MM.1S (cell line): ENCODE data around the gene NRIP3.
A peak's percentile ranks its signal among the peaks of the same experiment; 100 is the strongest.

Source experiments
- DNase-seq: peaks from one replicate; pipeline ENCODE4 v3.0.0-alpha.2; 2015
- H2AFZ ChIP-seq: fragments of 300-600 bp; sonication (generic); 2 replicates; pipeline ENCODE4 v1.6.0; 2016; ENCODE audit warnings: antibody characterized with exemption, low read length
- H3F3A ChIP-seq: fragments of 300-600 bp; sonication (generic); 2 replicates; pipeline ENCODE4 v1.6.1; 2016; ENCODE audit warnings: mild to moderate bottlenecking, antibody characterized with exemption, low read length, moderate library complexity, mixed read lengths; ENCODE audit not compliant: insufficient read depth
- H3K27ac ChIP-seq: fragments of 300-600 bp; sonication (generic); 2 replicates; pipeline ENCODE4 v1.5.1; 2016; ENCODE audit warnings: mild to moderate bottlenecking, low read length
- H3K27me3 ChIP-seq: fragments of 300-600 bp; sonication (generic); replicated peaks from 2 replicates; pipeline ENCODE4 v1.6.0; 2016; ENCODE audit warnings: low read length; ENCODE audit not compliant: insufficient read depth
- H3K36me3 ChIP-seq: fragments of 300-600 bp; sonication (generic); replicated peaks from 2 replicates; pipeline ENCODE4 v1.6.1; 2016; ENCODE audit warnings: mild to moderate bottlenecking, low read length, mixed read lengths; ENCODE audit not compliant: insufficient read depth
- H3K4me1 ChIP-seq: fragments of 300-600 bp; sonication (generic); 2 replicates; pipeline ENCODE4 v1.6.1; 2016; ENCODE audit warnings: low read length, mixed read lengths
- H3K4me2 ChIP-seq: fragments of 300-600 bp; sonication (generic); 2 replicates; pipeline ENCODE4 v1.6.0; 2016; ENCODE audit warnings: low read depth, low read length
- H3K4me3 ChIP-seq: fragments of 300-600 bp; sonication (generic); 2 replicates; pipeline ENCODE4 v1.5.1; 2016; ENCODE audit warnings: low read length, mixed read lengths
- H3K79me2 ChIP-seq: fragments of 300-600 bp; sonication (generic); 2 replicates; pipeline ENCODE4 v1.6.1; 2016; ENCODE audit warnings: mixed run types, low read length, mixed read lengths
- H3K9ac ChIP-seq: fragments of 300-600 bp; sonication (generic); 2 replicates; pipeline ENCODE4 v1.6.1; 2016; ENCODE audit warnings: low read length, mixed read lengths
- H3K9me2 ChIP-seq: fragments of 300-600 bp; sonication (generic); replicated peaks from 2 replicates; pipeline ENCODE4 v1.6.1; 2016; ENCODE audit warnings: mild to moderate bottlenecking, low read length, mixed read lengths; ENCODE audit not compliant: insufficient read depth
- H3K9me3 ChIP-seq: fragments of 300-600 bp; sonication (generic); replicated peaks from 2 replicates; pipeline ENCODE4 v1.6.1; 2016; ENCODE audit warnings: mild to moderate bottlenecking, low read length, mixed read lengths; ENCODE audit not compliant: insufficient read depth
- H4K20me1 ChIP-seq: fragments of 300-600 bp; sonication (generic); 2 replicates; pipeline ENCODE4 v1.6.1; 2016; ENCODE audit warnings: mild to moderate bottlenecking, low read length, moderate library complexity, mixed read lengths; ENCODE audit not compliant: insufficient read depth
- CTCF ChIP-seq: fragments of 300-600 bp; sonication (generic); IDR thresholded peaks from 2 replicates; pipeline ENCODE4 v1.5.1; 2016; ENCODE audit warnings: antibody characterized with exemption, low read length, mixed read lengths
- EZH2 ChIP-seq: fragments of 300-600 bp; sonication (generic); optimal IDR thresholded peaks from 2 replicates; pipeline ENCODE3; 2017; ENCODE audit warnings: low read depth, mild to moderate bottlenecking, antibody characterized with exemption, low read length, mixed read lengths
- EZH2phosphoT487 ChIP-seq: fragments of 300-600 bp; sonication (generic); IDR thresholded peaks from 2 replicates; pipeline ENCODE4 v1.6.1; 2018; ENCODE audit warnings: antibody characterized with exemption, low read length

The NRIP3 gene

GRCh38 chr11:8956860-8957259 is 46.9 kb downstream of the NRIP3 start:
- no peak for DNase-seq
- H4K20me1 ChIP-seq, result no peaks in the 10 kb centered on the region
- no peaks in the 10 kb centered on the region; the same call in 1 of the 2 replicates for H3K36me3 ChIP-seq
- no peak overlapping the region for H3K9ac ChIP-seq
- H3K4me1 ChIP-seq, result no peaks in the 10 kb centered on the region
- H3K4me2 ChIP-seq, result no peak overlapping the region
- no peaks in the 10 kb centered on the region; the same call in none of the 2 replicates for H3F3A ChIP-seq
- H3K9me2 ChIP-seq, result no peaks in the 10 kb centered on the region
- no peak overlapping the region for H3K4me3 ChIP-seq
- no peaks in the 10 kb centered on the region for H3K9me3 ChIP-seq
- no peak for TF ChIP-seq EZH2phosphoT487
- TF ChIP-seq CTCF, result no peak
- TF ChIP-seq EZH2, result no peak
- no peak overlapping the region for H2AFZ ChIP-seq
- peaks cover 49% of the 10 kb centered on the region for H3K79me2 ChIP-seq
- H3K27ac ChIP-seq, result no peak overlapping the region
- H3K27me3 ChIP-seq, result no peaks in the 10 kb centered on the region

GRCh38 chr11:8948886-8949285 is 54.9 kb downstream of the NRIP3 start:
- no peak overlapping the region for H3K9ac ChIP-seq
- H3K9me3 ChIP-seq, result no peaks in the 10 kb centered on the region
- H3K27me3 ChIP-seq, result no peaks in the 10 kb centered on the region
- H3K4me1 ChIP-seq, result no peaks in the 10 kb centered on the region
- H3K27ac ChIP-seq, result no peak overlapping the region
- peaks cover 4% of the 10 kb centered on the region; the same call in 1 of the 2 replicates for H3K79me2 ChIP-seq
- DNase-seq, result no peak
- H2AFZ ChIP-seq, result no peak overlapping the region
- H3F3A ChIP-seq, result no peaks in the 10 kb centered on the region; the same call in 1 of the 2 replicates
- TF ChIP-seq CTCF (no peak), EZH2phosphoT487 (no peak)
- no peak overlapping the region for H3K4me2 ChIP-seq
- no peaks in the 10 kb centered on the region; the same call in 1 of the 2 replicates for H3K36me3 ChIP-seq
- H3K4me3 ChIP-seq, result no peak overlapping the region
- H3K9me2 ChIP-seq, result no peaks in the 10 kb centered on the region
- no peaks in the 10 kb centered on the region for H4K20me1 ChIP-seq

GRCh38 chr11:8947230-8947943 is 56.4 kb downstream of the NRIP3 start:
- no peaks in the 10 kb centered on the region for H3F3A ChIP-seq
- peak overlapping the region; percentile 2; the same call in 1 of the 2 replicates for H3K27ac ChIP-seq
- no peaks in the 10 kb centered on the region for H3K27me3 ChIP-seq
- no peaks in the 10 kb centered on the region for H3K9me3 ChIP-seq
- no peak overlapping the region for H3K4me3 ChIP-seq
- H3K9ac ChIP-seq, result no peak overlapping the region
- H3K4me2 ChIP-seq, result no peak overlapping the region
- H3K9me2 ChIP-seq, result no peaks in the 10 kb centered on the region
- peaks cover 4% of the 10 kb centered on the region; the same call in 1 of the 2 replicates for H3K79me2 ChIP-seq
- H3K36me3 ChIP-seq, result no peaks in the 10 kb centered on the region; the same call in 1 of the 2 replicates
- no peak for TF ChIP-seq EZH2phosphoT487
- TF ChIP-seq CTCF, result no peak
- TF ChIP-seq EZH2, result no peak
- H3K4me1 ChIP-seq, result no peaks in the 10 kb centered on the region
- H4K20me1 ChIP-seq, result no peaks in the 10 kb centered on the region
- DNase-seq, result no peak
- H2AFZ ChIP-seq, result no peak overlapping the region
